NOMO-1 treated with dmso at 0.1 percent for 144 hours (cell line): ENCODE measurements around the gene ANKRD30B.
"Not testable (repeated sequence)": the region's sequence is repeated elsewhere in the genome, so short reads cannot be mapped to it uniquely, and the experiment has no call there.

Source experiments
- DNase-seq: peaks from one replicate; lab custom pipeline; 2025; ENCODE audit not compliant: unreplicated experiment; lab: John Stamatoyannopoulos, UW

Gene ANKRD30B

GRCh38 chr18:14747513-14748474, at the start of gene ANKRD30B:
Gene ANKRD30B (plus strand): TSS chr18:14748172. CDS start chr18:14748420, 248 bp downstream.
- DNase-seq = no peak

GRCh38 chr18:14701286-14702040, 46.5 kb upstream of the ANKRD30B start:
- DNase-seq = not testable (repeated sequence)

GRCh38 chr18:14709761-14710160, 38.2 kb upstream of the ANKRD30B start:
- DNase-seq = not testable (repeated sequence)

- not testable (repeated sequence) for DNase-seq
Measured at GRCh38 chr18:14721569-14721968, 26.4 kb upstream of the ANKRD30B start.

GRCh38 chr18:14739056-14739455, 8.9 kb upstream of the ANKRD30B start:
- DNase-seq = not testable (repeated sequence)

GRCh38 chr18:14746897-14747296, 1.1 kb upstream of the ANKRD30B start:
- no peak for DNase-seq

GRCh38 chr18:14748496-14748895, 524 bp downstream of the ANKRD30B start:
- no peak for DNase-seq

- DNase-seq = not testable (repeated sequence)
Measured at GRCh38 chr18:14763566-14763965, 15.6 kb downstream of the ANKRD30B start.

GRCh38 chr18:14767474-14767873, 19.5 kb downstream of the ANKRD30B start:
- DNase-seq = no peak

- DNase-seq = no peak
Measured at GRCh38 chr18:14768241-14768640, 20.3 kb downstream of the ANKRD30B start.

GRCh38 chr18:14769381-14769780, 21.4 kb downstream of the ANKRD30B start:
- no peak for DNase-seq

- no peak for DNase-seq
Measured at GRCh38 chr18:14776801-14777200, 28.8 kb downstream of the ANKRD30B start.

- DNase-seq = no peak
Measured at GRCh38 chr18:14781671-14782070, 33.7 kb downstream of the ANKRD30B start.

GRCh38 chr18:14784133-14784532, 36.2 kb downstream of the ANKRD30B start:
- DNase-seq = no peak

- not testable (repeated sequence) for DNase-seq
Measured at GRCh38 chr18:14796876-14797275, 48.9 kb downstream of the ANKRD30B start.

- not testable (repeated sequence) for DNase-seq
Measured at GRCh38 chr18:14797969-14798764, 50.2 kb downstream of the ANKRD30B start.

GRCh38 chr18:14811081-14811480, 63.1 kb downstream of the ANKRD30B start:
- not testable (repeated sequence) for DNase-seq

- not testable (repeated sequence) for DNase-seq
Measured at GRCh38 chr18:14826972-14827632, 79.1 kb downstream of the ANKRD30B start.

GRCh38 chr18:14841607-14842006, 93.6 kb downstream of the ANKRD30B start:
- not testable (repeated sequence) for DNase-seq

- not testable (repeated sequence) for DNase-seq
Measured at GRCh38 chr18:14851533-14851932, 103.6 kb downstream of the ANKRD30B start.
